H1 (cell line): Measurements from ENCODE around the gene COG4. TPM values are rescaled to one million over a fixed set of nuclear protein-coding genes. Genes with fewer than 3 reads are reported as not detected.

Experiments used
- CTCF ChIA-PET: fragments of 300-600 bp; sonication (Branson Sonifier 250); formaldehyde crosslinking; loops from one replicate; lab custom pipeline; 2021; ENCODE audit not compliant: partially characterized antibody; lab: Charles Lee
- POLR2A ChIA-PET: fragments of 300-600 bp; sonication (Branson Sonifier 250); formaldehyde crosslinking; loops from one replicate; lab custom pipeline; 2021; ENCODE audit warnings: inconsistent platforms; ENCODE audit not compliant: partially characterized antibody; lab: Charles Lee
- DNase-seq, 2 experiments: peaks; one replicate each; pipeline versions ENCODE4 v3.0.0 to v3.0.0-alpha.2; 2010 to 2022; ENCODE audit warnings: low spot score in 2 of 2, low read depth in 1 of 2, mixed read lengths in 1 of 2
- FAIRE-seq: peaks from 2 replicates; lab custom pipeline; 2011; peaks lifted over from hg19 to GRCh38; lab: Jason Lieb, UNC
- H2AFZ ChIP-seq: 2 replicates; pipeline ENCODE4 v1.8.1; 2012; ENCODE audit warnings: low read length, inconsistent platforms
- H2AK5ac ChIP-seq: 2 replicates; pipeline ENCODE4 v1.6.1; 2013; ENCODE audit warnings: low read depth, low read length
- H2BK120ac ChIP-seq: replicated peaks from 2 replicates; pipeline ENCODE3; 2013; ENCODE audit warnings: low read depth, low read length, inconsistent platforms
- H2BK12ac ChIP-seq: 2 replicates; pipeline ENCODE4 v1.6.1; 2013; ENCODE audit warnings: low read depth, low read length
- H2BK15ac ChIP-seq: 2 replicates; pipeline ENCODE4 v1.6.1; 2013; ENCODE audit warnings: low read length
- H2BK20ac ChIP-seq: 2 replicates; pipeline ENCODE4 v1.6.1; 2013; ENCODE audit warnings: low read length
- H2BK5ac ChIP-seq: 2 replicates; pipeline ENCODE4 v1.6.1; 2013; ENCODE audit warnings: low read depth, low read length
- H3K14ac ChIP-seq: 2 replicates; pipeline ENCODE4 v1.6.1; 2013; ENCODE audit warnings: inconsistent platforms; ENCODE audit not compliant: insufficient read length
- H3K18ac ChIP-seq: 2 replicates; pipeline ENCODE4 v1.6.1; 2013; ENCODE audit warnings: low read length; ENCODE audit errors: extremely low read depth
- H3K23ac ChIP-seq: 2 replicates; pipeline ENCODE4 v1.6.1; 2013; ENCODE audit warnings: inconsistent platforms; ENCODE audit not compliant: insufficient read length
- H3K23me2 ChIP-seq: 2 replicates; pipeline ENCODE4 v1.6.1; 2013; ENCODE audit warnings: low read depth, low read length
- H3K27ac ChIP-seq: 2 replicates; pipeline ENCODE4 v1.6.1; 2011; ENCODE audit warnings: low read depth, low read length, inconsistent platforms
- H3K27me3 ChIP-seq, 4 experiments: replicated peaks in 1 of 4; 1 replicate in 1 of 4; 2 replicates in 3 of 4; pipeline versions ENCODE4 v1.6.1 to v1.8.1; 2011 to 2013; ENCODE audit warnings: low read length in 3 of 4, mild to moderate bottlenecking in 3 of 4, inconsistent platforms in 2 of 4, mixed read lengths in 2 of 4, moderate library complexity in 1 of 4; ENCODE audit not compliant: control insufficient read depth in 3 of 4, insufficient read depth in 3 of 4; ENCODE audit errors: extremely low read depth in 1 of 4
- H3K36me3 ChIP-seq, 4 experiments: 2 replicates each; pipeline versions ENCODE4 v1.6.1 to v1.8.1; 2011 to 2013; ENCODE audit warnings: mild to moderate bottlenecking in 4 of 4, low read length in 3 of 4, moderate library complexity in 2 of 4, control low read depth in 1 of 4, inconsistent platforms in 1 of 4; ENCODE audit not compliant: insufficient read depth in 4 of 4, control insufficient read depth in 2 of 4
- H3K4ac ChIP-seq: replicated peaks from 2 replicates; pipeline ENCODE3; 2013; ENCODE audit warnings: low read length, low read depth, mixed read lengths, inconsistent platforms; ENCODE audit not compliant: insufficient read length
- H3K4me1 ChIP-seq, 4 experiments: replicated peaks in 1 of 4; 1 replicate in 1 of 4; 2 replicates in 3 of 4; pipeline versions ENCODE4 v1.6.1 to v1.8.1; 2011 to 2013; ENCODE audit warnings: low read length in 3 of 4, inconsistent platforms in 2 of 4, mixed read lengths in 1 of 4; ENCODE audit not compliant: insufficient read depth in 4 of 4, control insufficient read depth in 3 of 4
- H3K4me2 ChIP-seq, 2 experiments: 2 replicates each; pipeline versions ENCODE4 v1.6.1 to v1.8.1; 2011 to 2013; ENCODE audit warnings: low read depth in 2 of 2, low read length in 2 of 2, control low read depth in 1 of 2, inconsistent platforms in 1 of 2, mild to moderate bottlenecking in 1 of 2; ENCODE audit not compliant: insufficient read depth in 1 of 2
- H3K4me3 ChIP-seq, 4 experiments: fragments of 200-600, 300-600 bp in 1 of 4; sonication (generic), shearing (Covaris generic), sonication (Bioruptor Twin) in 1 of 4; 2 replicates each; pipeline versions ENCODE4 v1.5.1 to v1.8.1; 2011 to 2016; ENCODE audit warnings: low read length in 4 of 4, low read depth in 3 of 4, control low read depth in 2 of 4, inconsistent platforms in 2 of 4, mild to moderate bottlenecking in 2 of 4, mixed read lengths in 1 of 4, moderate library complexity in 1 of 4; ENCODE audit not compliant: insufficient read depth in 2 of 4; ENCODE audit errors: extremely low read depth in 1 of 4
- H3K56ac ChIP-seq: replicated peaks from 2 replicates; pipeline ENCODE3; 2013; ENCODE audit warnings: low read depth, mild to moderate bottlenecking, mixed read lengths, low read length, inconsistent platforms; ENCODE audit not compliant: insufficient read length
- H3K79me1 ChIP-seq: 2 replicates; pipeline ENCODE4 v1.6.1; 2013; ENCODE audit warnings: low read depth, low read length, control low read depth
- H3K79me2 ChIP-seq, 2 experiments: 2 replicates each; pipeline versions ENCODE4 v1.6.1 to v1.8.1; 2012 to 2013; ENCODE audit warnings: low read length in 2 of 2, mild to moderate bottlenecking in 2 of 2, inconsistent platforms in 1 of 2; ENCODE audit not compliant: insufficient read depth in 2 of 2, control insufficient read depth in 1 of 2
- H3K9ac ChIP-seq, 4 experiments: replicated peaks in 1 of 4; 1 replicate in 1 of 4; 2 replicates in 3 of 4; pipeline versions ENCODE4 v1.6.1 to v1.8.1; 2011 to 2013; ENCODE audit warnings: low read depth in 3 of 4, low read length in 3 of 4, control low read depth in 2 of 4, mild to moderate bottlenecking in 2 of 4, moderate library complexity in 2 of 4, inconsistent platforms in 1 of 4; ENCODE audit errors: extremely low read depth in 1 of 4
- H3K9me3 ChIP-seq, 2 experiments: 2 replicates each; pipeline versions ENCODE4 v1.6.1 to v1.8.1; 2012 to 2013; ENCODE audit warnings: mild to moderate bottlenecking in 2 of 2, moderate library complexity in 2 of 2, control low read depth in 1 of 2, inconsistent platforms in 1 of 2, low read depth in 1 of 2, low read length in 1 of 2, mixed read lengths in 1 of 2; ENCODE audit not compliant: insufficient read depth in 2 of 2
- H4K20me1 ChIP-seq, 2 experiments: replicated peaks in 1 of 2; 2 replicates each; pipeline versions ENCODE3 to v1.8.1; 2011 to 2013; ENCODE audit warnings: inconsistent platforms in 2 of 2, low read length in 2 of 2, mild to moderate bottlenecking in 1 of 2; ENCODE audit not compliant: insufficient read depth in 2 of 2, control insufficient read depth in 1 of 2
- H4K5ac ChIP-seq: 2 replicates; pipeline ENCODE4 v1.6.1; 2013; ENCODE audit warnings: low read length, low read depth, mixed read lengths, inconsistent platforms; ENCODE audit not compliant: insufficient read length
- H4K8ac ChIP-seq: 2 replicates; pipeline ENCODE4 v1.8.0; 2013; ENCODE audit warnings: mild to moderate bottlenecking, moderate library complexity, low read length, inconsistent platforms; ENCODE audit not compliant: insufficient read depth; ENCODE audit errors: extremely low read depth
- H4K91ac ChIP-seq: replicated peaks from 2 replicates; pipeline ENCODE3; 2013; ENCODE audit warnings: low read length, mixed read lengths, inconsistent platforms; ENCODE audit not compliant: insufficient read length
- CBX8 ChIP-seq: fragments of 300-800, 300-1000 bp; sonication (generic); IDR thresholded peaks from 2 replicates; pipeline ENCODE4 v1.7.1; 2016; ENCODE audit warnings: low read depth, low read length, borderline replicate concordance
- CHD2 ChIP-seq: IDR thresholded peaks from 2 replicates; pipeline ENCODE4 v1.6.1; 2012; ENCODE audit warnings: low read length, improper control_type of control experiment
- NRF1 ChIP-seq: IDR thresholded peaks from 2 replicates; pipeline ENCODE4 v1.6.1; 2011; ENCODE audit warnings: mild to moderate bottlenecking, low read depth, low read length, improper control_type of control experiment
- WGBS, 2 experiments: shearing (Covaris generic) in 1 of 2; methylation state at CpG; one replicate each; pipeline versions ENCODE4 v1.1.6 to v1.1.7; 2013 to 2015; ENCODE audit warnings: low lambda C conversion rate in 2 of 2, mixed read lengths in 2 of 2, inconsistent platforms in 1 of 2, low coverage in 1 of 2, missing lambda C conversion rate in 1 of 2; ENCODE audit not compliant: insufficient replicate concordance in 2 of 2, insufficient coverage in 1 of 2, insufficient read length in 1 of 2; ENCODE audit errors: extremely low coverage in 1 of 2, missing lambda C conversion rate in 1 of 2; 5-methylcytosine and 5-hydroxymethylcytosine counted together
- polyA plus RNA-seq, 7 experiments: library from polyadenylated mRNA; depleted of rRNA in 3 of 7; stranded (reverse) in 5 of 7; unstranded in 2 of 7; fragments of >200 nt in 5 of 7; fragments of 200-250 nt in 2 of 7; gene quantifications; 1 replicate in 5 of 7; 2 replicates in 1 of 7; 4 replicates in 1 of 7; pipeline versions ENCODE4 v1.2.1 to v1.2.3, GENCODE V29; 2011 to 2013; ENCODE audit warnings: missing spikeins in 2 of 7, mixed read lengths in 2 of 7
- total RNA-seq: library from RNA; stranded (reverse); fragmentation: NEBNext Ultra II Directional; extraction: Animal tissue kit (Norgen Biotek cat#: 25700); gene quantifications from 2 replicates; pipeline ENCODE4 v1.2.1, GENCODE V29; 2021

Gene COG4
- total and polyA plus RNA-seq, 2 of the 8 experiments (the other 6 are each of a cell fraction or from before 2014, with no cell fraction given): 46.1 to 50.2 TPM

DNA sequence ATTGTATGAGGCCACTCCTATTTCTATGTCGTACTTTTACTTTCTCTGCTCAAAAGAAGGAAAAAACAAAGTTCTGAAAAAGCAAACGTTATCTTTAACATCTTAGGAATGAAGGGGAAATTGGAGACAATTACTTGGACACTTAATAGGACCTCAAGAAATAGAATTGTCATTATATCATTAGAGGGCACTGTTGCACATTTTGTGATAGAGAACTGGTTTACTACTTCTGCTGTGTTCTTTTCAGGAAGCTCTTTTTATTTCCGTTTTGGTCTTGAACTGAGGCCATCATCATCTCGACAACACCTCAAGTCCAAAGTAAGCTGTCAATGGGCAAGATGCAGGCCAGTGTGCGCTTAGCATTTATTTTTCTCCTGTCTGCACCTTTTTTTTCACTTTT, 14.6 kb downstream of the COG4 start:
- Histone ChIP-seq H3K23ac (no peak overlapping the region), H3K14ac (no peak overlapping the region), H2BK5ac (no peak overlapping the region), H3K4ac (no peak overlapping the region), H2BK20ac (no peak overlapping the region), H3K4me2 (no peak overlapping the region), H4K20me1 (peaks cover 0 to 2% of the 10 kb centered on the region in 2 experiments), H3K79me1 (no peaks in the 10 kb centered on the region), H4K5ac (no peak overlapping the region), H3K36me3 (peaks cover 10 to 46% (median 25%) of the 10 kb centered on the region in 4 experiments; a peak in 7 of 8 replicates), H3K23me2 (no peaks in the 10 kb centered on the region), H3K9me3 (no peaks in the 10 kb centered on the region), H2BK15ac (no peak overlapping the region), H4K91ac (no peak overlapping the region), H2BK12ac (no peak overlapping the region), H3K9ac (no peak overlapping the region), H3K79me2 (no peaks in the 10 kb centered on the region), H3K4me3 (no peak overlapping the region), H2AFZ (no peak overlapping the region), H4K8ac (no peak overlapping the region), H3K18ac (no peak overlapping the region), H3K27me3 (no peaks in the 10 kb centered on the region), H2AK5ac (no peak overlapping the region), H3K56ac (no peak overlapping the region), H2BK120ac (no peak overlapping the region), H3K4me1 (no peaks in the 10 kb centered on the region), H3K27ac (no peak overlapping the region)
- ChIA-PET CTCF (interaction anchor here (1.1 to 2.4 kb wide), 2 partner anchors 12 to 46 kb away, joined by 3 to 8 read pairs; no protein-coding TSS in a partner anchor), POLR2A (interaction anchor here (1.2 to 1.6 kb wide), 2 partner anchors 12 to 25 kb away, joined by 3 to 4 read pairs; no protein-coding TSS in a partner anchor)
- FAIRE-seq (no peak), DNase-seq (no peak)
- no peak for TF ChIP-seq CHD2
- TF ChIP-seq CBX8: no peak
- no peak for TF ChIP-seq NRF1
- 88% methylated on average over 5 of the region's 5 CpGs; no CpG with 5 or more reads in 1 of the 2 experiments for WGBS, 2 experiments
